IPS DF 6.9 (cell line): Measurements from ENCODE around the gene NKD1.

Experiments used
- DNase-seq: peaks from one replicate; pipeline ENCODE4 v3.0.0-alpha.2; 2013; ENCODE audit warnings: low read depth, low spot score
- H3K27ac ChIP-seq: one replicate; pipeline ENCODE4 v1.5.1; 2013; ENCODE audit warnings: low read length, control low read depth
- H3K27me3 ChIP-seq: 2 replicates; pipeline ENCODE4 v1.6.1; 2013; ENCODE audit warnings: mild to moderate bottlenecking, low read length; ENCODE audit not compliant: control insufficient read depth, insufficient read depth
- H3K36me3 ChIP-seq: 2 replicates; pipeline ENCODE4 v1.6.1; 2013; ENCODE audit warnings: low read length; ENCODE audit not compliant: control insufficient read depth, insufficient read depth
- H3K4me1 ChIP-seq: 2 replicates; pipeline ENCODE4 v1.6.1; 2013; ENCODE audit warnings: low read length; ENCODE audit not compliant: control insufficient read depth, insufficient read depth
- H3K4me3 ChIP-seq: 2 replicates; pipeline ENCODE4 v1.5.1; 2013; ENCODE audit warnings: mild to moderate bottlenecking, low read length
- H3K9me3 ChIP-seq: 2 replicates; pipeline ENCODE4 v1.6.1; 2013; ENCODE audit warnings: low read length, inconsistent platforms; ENCODE audit not compliant: control insufficient read depth, insufficient read depth
- WGBS: extraction: QIAGEN DNeasy Blood & Tissue Kit; methylation state at CpG from one replicate; pipeline ENCODE4 v1.1.7; 2013; ENCODE audit warnings: mixed read lengths, missing lambda C conversion rate; ENCODE audit not compliant: insufficient read length, insufficient coverage; 5-methylcytosine and 5-hydroxymethylcytosine counted together

NKD1 gene

DNA sequence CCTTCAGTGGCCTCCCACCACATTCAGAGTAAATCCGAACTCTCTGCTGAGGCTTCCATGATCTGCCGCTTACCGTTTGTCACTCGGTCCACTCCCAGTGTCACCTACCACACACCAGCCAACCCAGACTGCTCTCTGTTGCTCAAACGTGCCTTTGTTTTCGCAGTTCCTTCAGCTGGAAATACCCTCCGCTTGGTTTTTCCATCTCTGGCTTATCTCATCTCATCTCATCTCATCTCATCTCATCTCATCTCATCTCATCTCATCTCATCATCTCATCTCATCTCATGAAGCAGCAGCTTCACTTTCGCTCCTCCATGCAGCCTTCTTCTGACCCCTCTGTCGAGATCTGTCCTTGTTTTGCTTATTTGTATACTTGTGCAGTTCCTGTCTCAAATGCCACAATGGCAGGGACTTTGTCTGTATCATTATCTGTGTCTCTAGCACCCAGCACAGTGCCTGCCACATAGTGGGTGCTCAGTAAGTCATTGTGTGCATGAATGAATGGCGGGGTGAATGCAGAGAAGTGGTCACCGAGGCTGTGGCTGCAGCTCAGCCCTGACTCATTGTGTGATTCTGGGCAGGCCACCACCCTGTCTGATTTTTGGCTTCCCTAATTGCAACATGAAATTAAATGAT lies 136.7 kb downstream of the NKD1 start:
- no peaks in the 10 kb centered on the region for H3K4me1 ChIP-seq
- DNase-seq = no peak
- no peaks in the 10 kb centered on the region for H3K9me3 ChIP-seq
- H3K4me3 ChIP-seq = no peak overlapping the region
- no peaks in the 10 kb centered on the region for H3K27me3 ChIP-seq
- WGBS = no CpG with 5 or more reads among the region's 11 CpGs
- no peak overlapping the region for H3K27ac ChIP-seq
- no peaks in the 10 kb centered on the region for H3K36me3 ChIP-seq

DNA sequence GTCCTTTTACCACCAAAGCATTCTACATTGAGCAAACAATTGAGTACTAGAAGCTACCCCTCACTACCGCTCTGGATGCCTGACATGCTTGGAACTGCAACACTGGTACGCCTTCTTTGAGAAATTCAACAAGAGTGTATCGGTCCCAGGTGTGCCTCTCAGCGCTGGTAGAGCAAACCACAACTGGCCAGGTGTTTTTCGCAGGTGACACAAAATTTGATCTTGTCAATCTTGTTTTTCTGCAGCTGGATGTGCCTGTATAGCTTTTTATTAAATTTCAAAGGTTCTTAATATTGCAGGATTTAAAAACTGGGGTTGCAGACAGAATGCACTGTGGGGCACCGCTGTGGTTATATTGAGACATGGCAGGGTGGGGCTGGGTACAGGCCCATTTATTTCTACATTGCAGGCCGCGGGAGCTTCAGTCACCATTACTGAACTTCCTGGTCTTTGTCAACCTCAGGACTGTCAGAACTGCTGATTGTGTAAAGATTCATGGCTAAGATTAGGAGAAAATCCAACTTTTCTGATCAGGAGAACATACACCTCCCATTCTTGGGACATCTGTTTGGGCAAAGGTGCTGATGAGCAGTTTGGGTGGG lies 137.4 kb downstream of the NKD1 start:
- Histone ChIP-seq H3K36me3 (no peaks in the 10 kb centered on the region), H3K4me3 (no peak overlapping the region), H3K4me1 (no peaks in the 10 kb centered on the region), H3K27me3 (no peaks in the 10 kb centered on the region), H3K9me3 (no peaks in the 10 kb centered on the region), H3K27ac (no peak overlapping the region)
- no peak for DNase-seq
- no CpG with 5 or more reads among the region's 8 CpGs for WGBS

DNA sequence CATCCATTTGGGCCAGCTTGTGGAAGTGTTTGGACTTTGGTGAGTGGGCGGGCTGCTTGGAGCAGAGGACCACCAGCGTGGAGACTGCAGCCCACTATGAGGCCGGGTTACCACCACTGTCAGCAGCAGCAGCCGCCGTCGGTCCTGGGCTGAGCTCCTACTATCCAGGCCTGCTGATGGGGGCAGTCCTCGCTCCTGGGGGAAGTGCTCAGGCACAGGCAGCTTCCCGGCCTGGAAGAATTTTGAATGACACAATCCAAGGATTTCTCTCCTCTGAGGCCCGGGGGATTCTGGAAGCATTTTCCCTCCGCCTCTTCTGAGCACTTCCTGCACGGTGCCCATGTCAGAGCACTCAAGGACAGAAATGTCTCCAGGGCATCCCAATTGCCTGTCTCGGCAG lies 139.9 kb downstream of the NKD1 start:
- no peak overlapping the region for H3K4me3 ChIP-seq
- H3K4me1 ChIP-seq = no peaks in the 10 kb centered on the region
- DNase-seq = no peak
- no CpG with 5 or more reads among the region's 12 CpGs for WGBS
- no peak overlapping the region for H3K27ac ChIP-seq
- no peaks in the 10 kb centered on the region; the same call in 1 of the 2 replicates for H3K27me3 ChIP-seq
- no peaks in the 10 kb centered on the region for H3K36me3 ChIP-seq
- H3K9me3 ChIP-seq = no peaks in the 10 kb centered on the region

DNA sequence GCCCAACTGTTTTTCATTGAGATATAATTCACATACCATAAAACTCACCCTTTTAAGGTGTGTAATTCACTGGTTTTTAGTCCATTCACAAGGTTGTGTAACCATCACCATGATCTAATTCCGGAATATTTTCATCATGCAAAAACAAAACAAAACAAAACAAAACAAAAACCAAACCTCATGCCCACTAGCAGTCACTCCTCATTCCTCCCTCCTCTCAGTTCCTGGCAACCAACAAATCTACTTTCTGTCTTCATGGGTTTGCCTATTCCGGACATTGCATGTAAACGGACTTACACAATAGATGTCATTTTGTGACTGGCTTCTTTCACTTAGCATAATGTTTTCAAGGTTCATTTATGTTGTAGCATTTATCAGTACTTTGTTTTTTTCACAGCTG lies 140.7 kb downstream of the NKD1 start:
- H3K27me3 ChIP-seq = peaks cover under 1% of the 10 kb centered on the region; the same call in 1 of the 2 replicates
- no peak overlapping the region for H3K4me3 ChIP-seq
- no peak for DNase-seq
- H3K4me1 ChIP-seq = no peaks in the 10 kb centered on the region
- H3K9me3 ChIP-seq = no peaks in the 10 kb centered on the region
- H3K36me3 ChIP-seq = no peaks in the 10 kb centered on the region
- WGBS = no CpG with 5 or more reads among the region's 3 CpGs
- H3K27ac ChIP-seq = no peak overlapping the region

DNA sequence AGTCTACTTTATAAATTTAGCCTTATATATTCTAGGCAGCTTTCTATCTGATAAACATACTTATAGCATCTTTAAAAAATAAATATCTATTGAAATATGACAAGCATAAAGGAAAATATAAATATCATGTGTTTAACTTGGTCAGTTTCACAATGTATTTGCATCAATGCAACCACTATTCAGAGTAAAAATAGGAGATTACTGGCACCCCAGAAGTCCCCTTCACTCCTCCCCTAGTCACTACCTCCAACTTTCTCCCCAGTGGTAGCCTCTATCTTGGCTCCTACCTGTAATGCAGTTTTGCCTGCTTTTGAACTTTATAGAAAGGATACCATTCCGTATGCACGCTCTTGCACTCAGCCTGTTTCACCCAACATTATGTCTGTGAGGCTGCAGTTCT lies 142.0 kb downstream of the NKD1 start:
- peaks cover 2% of the 10 kb centered on the region; the same call in 1 of the 2 replicates for H3K27me3 ChIP-seq
- no peak for DNase-seq
- H3K4me1 ChIP-seq = no peaks in the 10 kb centered on the region
- no CpG with 5 or more reads among the region's 2 CpGs for WGBS
- no peaks in the 10 kb centered on the region for H3K9me3 ChIP-seq
- H3K27ac ChIP-seq = no peak overlapping the region
- H3K36me3 ChIP-seq = no peaks in the 10 kb centered on the region
- H3K4me3 ChIP-seq = no peak overlapping the region

DNA sequence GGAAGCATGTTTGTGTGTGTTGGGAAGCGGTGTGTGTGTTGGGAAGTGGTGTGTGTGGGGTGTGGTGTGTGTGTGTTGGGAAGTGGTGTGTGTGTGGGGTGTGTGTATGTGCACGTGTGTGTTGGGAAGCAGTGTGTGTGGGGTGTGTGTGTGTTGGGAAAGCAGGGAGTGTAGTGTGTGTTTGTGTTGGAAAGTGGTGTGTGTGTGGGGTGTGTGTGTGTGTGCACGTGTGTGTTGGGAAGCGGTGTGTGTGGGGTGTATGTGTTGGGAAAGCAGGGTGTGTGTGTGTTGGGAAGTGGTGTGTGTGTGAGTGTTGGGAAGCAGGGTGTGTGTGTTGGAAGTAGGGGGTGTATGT lies 144.4 kb downstream of the NKD1 start:
- WGBS = 100% methylated on average over 4 of the region's 4 CpGs
- H3K36me3 ChIP-seq = no peaks in the 10 kb centered on the region
- H3K4me1 ChIP-seq = no peaks in the 10 kb centered on the region
- no peak overlapping the region for H3K27ac ChIP-seq
- H3K4me3 ChIP-seq = no peak overlapping the region
- peaks cover 2% of the 10 kb centered on the region; the same call in 1 of the 2 replicates for H3K27me3 ChIP-seq
- no peak for DNase-seq
- no peaks in the 10 kb centered on the region for H3K9me3 ChIP-seq

DNA sequence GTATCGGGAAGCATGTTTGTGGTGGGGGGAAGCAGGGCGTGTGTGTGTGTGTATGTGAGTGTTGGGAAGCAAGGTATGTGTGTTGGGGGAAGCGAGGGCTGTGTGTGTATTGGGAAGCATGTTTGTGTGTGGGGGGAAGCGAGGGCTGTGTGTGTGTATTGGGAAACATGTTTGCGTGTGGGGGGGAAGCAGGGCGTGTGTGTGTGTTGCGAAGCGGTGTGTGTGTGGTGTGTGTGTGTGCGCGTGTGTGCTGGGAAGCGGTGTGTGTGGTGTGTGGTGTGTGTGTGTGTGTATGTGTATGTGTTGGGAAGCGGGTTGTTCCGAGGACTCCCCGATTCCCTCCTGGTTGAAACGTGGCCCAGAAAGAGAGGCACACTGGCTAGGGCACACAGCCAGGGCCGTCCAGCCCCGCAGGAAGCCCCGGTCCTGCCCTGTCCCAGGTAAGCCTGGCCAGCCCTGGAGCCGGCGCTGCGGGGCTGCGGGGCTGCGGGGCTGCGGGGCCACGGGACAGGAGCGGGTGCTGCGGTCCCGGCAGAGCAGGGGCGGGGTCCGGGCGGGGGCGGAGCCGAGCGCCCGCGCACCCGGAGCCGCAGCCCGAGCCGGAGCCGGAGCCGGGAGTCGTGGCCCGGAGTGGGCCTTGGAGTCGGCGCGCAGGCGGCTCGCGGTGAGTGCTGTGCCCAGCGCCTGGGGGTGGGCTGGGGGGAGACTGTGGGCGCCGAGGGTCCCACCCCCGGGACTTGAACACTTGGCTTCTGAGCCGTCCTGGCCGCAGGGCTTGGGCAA lies 145.0 kb downstream of the NKD1 start, which contains the start of gene NOD2:
NOD2 (plus strand) TSS at position 608 of the 783 bp plus-strand sequence. CDS start 5,890 bp downstream, outside the sequence.
- DNase-seq = no peak

DNA sequence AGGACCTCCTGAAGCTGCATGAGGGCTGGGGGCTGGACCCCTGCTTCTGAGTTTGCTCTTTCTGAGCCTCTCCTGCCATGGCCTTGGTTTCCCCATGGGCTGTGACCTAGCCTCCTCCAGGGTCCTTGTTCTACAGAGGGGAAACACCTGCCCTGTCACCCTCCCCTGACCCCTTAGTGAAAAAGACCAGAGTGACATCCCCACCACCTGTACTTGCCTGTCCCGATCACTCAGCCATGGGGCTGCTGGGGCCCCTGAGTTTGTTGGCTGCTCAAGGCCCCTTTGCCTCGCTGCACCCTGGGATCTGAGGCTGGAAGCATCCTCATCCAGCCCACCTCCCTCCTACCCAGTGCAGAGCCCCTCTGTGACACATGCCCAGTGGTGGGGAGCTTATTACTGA lies 146.0 kb downstream of the NKD1 start:
- Histone ChIP-seq H3K4me1 (no peaks in the 10 kb centered on the region), H3K9me3 (no peaks in the 10 kb centered on the region)
- WGBS = no CpG with 5 or more reads among the region's 2 CpGs

More for the DNA sequence above, 145.0 kb downstream of the NKD1 start, which contains the start of gene NOD2:
- no peaks in the 10 kb centered on the region for H3K36me3 ChIP-seq
- 100% methylated on average over 7 of the region's 56 CpGs for WGBS
- H3K4me1 ChIP-seq = no peaks in the 10 kb centered on the region
- peaks cover 2% of the 10 kb centered on the region; the same call in 1 of the 2 replicates for H3K27me3 ChIP-seq
- H3K9me3 ChIP-seq = no peaks in the 10 kb centered on the region
- H3K4me3 ChIP-seq = peak within 1 kb of the TSS; percentile 43; the same call in 1 of the 2 replicates
- H3K27ac ChIP-seq = no peak within 1 kb of the TSS

DNA sequence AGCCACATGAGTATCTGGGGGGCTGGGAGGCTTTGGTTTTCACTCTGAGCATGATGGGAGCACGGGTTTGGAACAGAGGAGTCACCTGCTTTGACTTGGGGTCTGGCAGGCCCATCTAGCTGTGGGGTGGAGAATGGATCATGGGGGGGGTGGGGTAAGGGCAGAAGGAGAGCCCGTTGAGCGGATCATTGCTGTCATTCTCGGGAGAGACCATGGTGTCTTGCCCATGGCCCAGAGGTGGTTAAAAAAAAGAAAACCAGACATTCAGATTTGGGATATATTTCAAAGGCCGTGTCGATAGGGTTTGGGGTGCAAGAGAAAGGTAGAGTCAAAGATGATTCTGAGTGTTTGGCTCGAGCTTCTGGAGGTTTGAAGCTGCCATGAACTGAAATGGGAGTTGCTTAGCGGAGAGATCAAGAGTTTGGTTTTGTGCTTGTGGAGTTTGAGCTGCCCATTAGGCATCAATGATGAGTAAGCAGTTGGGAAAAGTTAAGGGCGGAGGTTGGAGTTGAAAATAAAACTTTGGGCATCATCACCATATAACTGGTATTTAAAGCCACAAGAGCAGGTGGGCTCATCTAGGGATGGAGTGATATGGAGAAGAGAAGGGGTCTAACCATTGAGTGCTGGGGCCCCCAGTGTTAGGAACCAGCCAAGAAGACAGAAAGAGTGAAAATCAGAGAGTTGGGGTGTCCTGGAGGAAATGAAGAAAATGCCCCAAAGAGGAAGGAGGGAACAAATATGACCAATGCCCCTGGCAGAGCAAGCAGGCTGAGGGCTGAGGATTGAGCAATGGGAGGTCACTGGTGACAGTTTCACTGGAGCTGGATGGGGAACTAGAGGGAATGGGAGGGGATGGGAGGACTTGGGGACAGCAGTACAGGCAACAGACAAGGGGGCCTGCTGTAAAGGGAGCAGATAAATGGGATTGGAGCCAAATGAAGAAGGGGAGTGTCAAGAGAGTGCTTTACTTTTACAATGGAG lies 147.1 kb downstream of the NKD1 start:
- H3K27me3 ChIP-seq = peaks cover 2% of the 10 kb centered on the region; the same call in 1 of the 2 replicates
- DNase-seq = no peak
- no peaks in the 10 kb centered on the region for H3K9me3 ChIP-seq
- H3K4me3 ChIP-seq = no peak overlapping the region
- WGBS = no CpG with 5 or more reads among the region's 9 CpGs
- no peaks in the 10 kb centered on the region for H3K36me3 ChIP-seq
- H3K4me1 ChIP-seq = no peaks in the 10 kb centered on the region
- no peak overlapping the region for H3K27ac ChIP-seq

More for the DNA sequence above, 146.0 kb downstream of the NKD1 start:
- Histone ChIP-seq H3K27ac (no peak overlapping the region), H3K36me3 (no peaks in the 10 kb centered on the region), H3K27me3 (peaks cover 2% of the 10 kb centered on the region; the same call in 1 of the 2 replicates), H3K4me3 (no peak overlapping the region)
- no peak for DNase-seq
